Mesothelial cell of epicardium (in vitro differentiated cells): Measurements from ENCODE around the gene PNLIPRP2. TPM values are rescaled to one million over a fixed set of nuclear protein-coding genes. Genes with fewer than 3 reads are reported as not detected.

ENCODE experiments used
- DNase-seq, 2 experiments: peaks; one replicate each; pipeline ENCODE4 v3.0.0; 2021; ENCODE audit warnings: low spot score in 2 of 2; ENCODE audit not compliant: unreplicated experiment in 2 of 2
- H3K27ac Mint-ChIP-seq: 2 replicates; pipeline ENCODE4 v1.8.0; 2021; ENCODE audit warnings: mixed read lengths
- H3K27me3 Mint-ChIP-seq: 2 replicates; pipeline ENCODE4 v1.8.0; 2021; ENCODE audit warnings: low read depth, mixed read lengths
- H3K36me3 Mint-ChIP-seq: 2 replicates; pipeline ENCODE4 v1.8.0; 2021; ENCODE audit warnings: mixed read lengths
- H3K4me1 Mint-ChIP-seq: 2 replicates; pipeline ENCODE4 v1.8.0; 2021; ENCODE audit warnings: mixed read lengths
- H3K4me3 Mint-ChIP-seq: 2 replicates; pipeline ENCODE4 v1.8.0; 2021; ENCODE audit warnings: mild to moderate bottlenecking, moderate library complexity, mixed read lengths
- H3K9me3 Mint-ChIP-seq: 2 replicates; pipeline ENCODE4 v1.8.0; 2021; ENCODE audit warnings: mixed read lengths
- total RNA-seq: library from RNA; stranded (reverse); gene quantifications from 3 replicates; pipeline ENCODE4 v1.2.1, GENCODE V29; 2021
- TF ChIP-seq, protein P1 (sequence below): fragments of 200-600 bp; sonication (generic); IDR thresholded peaks from one replicate; pipeline ENCODE4 v1.5.0; 2021; ENCODE audit warnings: antibody characterized with exemption; ENCODE audit not compliant: unreplicated experiment

PNLIPRP2 gene
- total RNA-seq, 1 donor from 2014 or later = not detected

- Mint-ChIP-seq H3K27me3 (peaks cover 12% of the 10 kb centered on the region), H3K4me1 (peaks cover 23% of the 10 kb centered on the region), H3K36me3 (no peaks in the 10 kb centered on the region), H3K4me3 (no peak overlapping the region), H3K27ac (no peak overlapping the region), H3K9me3 (no peaks in the 10 kb centered on the region)
- TF ChIP-seq, protein P1, sequence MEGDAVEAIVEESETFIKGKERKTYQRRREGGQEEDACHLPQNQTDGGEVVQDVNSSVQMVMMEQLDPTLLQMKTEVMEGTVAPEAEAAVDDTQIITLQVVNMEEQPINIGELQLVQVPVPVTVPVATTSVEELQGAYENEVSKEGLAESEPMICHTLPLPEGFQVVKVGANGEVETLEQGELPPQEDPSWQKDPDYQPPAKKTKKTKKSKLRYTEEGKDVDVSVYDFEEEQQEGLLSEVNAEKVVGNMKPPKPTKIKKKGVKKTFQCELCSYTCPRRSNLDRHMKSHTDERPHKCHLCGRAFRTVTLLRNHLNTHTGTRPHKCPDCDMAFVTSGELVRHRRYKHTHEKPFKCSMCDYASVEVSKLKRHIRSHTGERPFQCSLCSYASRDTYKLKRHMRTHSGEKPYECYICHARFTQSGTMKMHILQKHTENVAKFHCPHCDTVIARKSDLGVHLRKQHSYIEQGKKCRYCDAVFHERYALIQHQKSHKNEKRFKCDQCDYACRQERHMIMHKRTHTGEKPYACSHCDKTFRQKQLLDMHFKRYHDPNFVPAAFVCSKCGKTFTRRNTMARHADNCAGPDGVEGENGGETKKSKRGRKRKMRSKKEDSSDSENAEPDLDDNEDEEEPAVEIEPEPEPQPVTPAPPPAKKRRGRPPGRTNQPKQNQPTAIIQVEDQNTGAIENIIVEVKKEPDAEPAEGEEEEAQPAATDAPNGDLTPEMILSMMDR = no peak
- DNase-seq = no peak
Observed at GRCh38 chr10:116673866-116674265, 53.1 kb downstream of the PNLIPRP2 start.

DNA sequence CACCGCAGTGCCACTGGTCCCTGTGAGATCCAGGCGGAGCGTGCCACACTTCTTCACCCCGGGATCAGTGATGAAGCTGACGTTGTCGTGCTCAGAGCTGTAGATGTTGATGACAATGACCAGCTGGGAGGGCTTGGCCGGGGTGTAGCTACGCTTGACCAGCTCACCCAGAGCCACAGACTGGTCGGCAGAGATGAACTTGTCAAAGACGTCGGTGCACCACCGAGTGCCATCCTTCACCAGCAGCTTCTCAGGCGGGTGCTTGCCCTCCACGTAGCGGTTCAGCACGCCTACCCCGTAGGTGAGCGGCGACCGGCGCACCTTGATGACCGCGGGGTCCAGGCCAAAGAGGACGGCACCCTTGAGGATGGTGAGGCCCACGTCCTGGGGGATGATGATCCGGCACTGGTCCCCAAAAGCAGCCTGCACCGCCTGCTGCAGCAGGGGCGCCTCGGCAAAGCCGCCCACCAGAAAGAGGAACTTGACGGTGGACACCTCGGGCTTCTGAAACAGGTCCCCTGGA is 54.2 kb downstream of the PNLIPRP2 start:
- TF ChIP-seq, protein P1 = no peak

DNA sequence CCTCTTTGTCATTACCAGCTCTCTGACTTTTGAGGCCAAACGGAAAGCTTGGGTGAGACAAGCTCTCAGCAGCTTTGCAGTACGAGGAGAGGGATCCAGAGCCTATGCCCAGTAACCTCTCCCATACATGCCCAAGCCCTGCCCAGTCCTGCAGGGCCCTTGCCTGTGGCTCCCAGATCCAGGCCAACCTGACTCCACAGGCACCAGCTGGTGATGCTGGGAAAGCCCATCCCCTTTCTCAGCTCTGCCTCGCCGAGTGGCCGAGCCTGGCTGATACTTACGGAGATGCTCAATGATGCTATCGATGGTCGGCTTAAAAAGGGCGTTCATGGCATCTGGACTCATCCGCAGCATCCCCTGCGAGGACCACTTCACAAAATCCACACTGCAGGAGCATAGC is 55.4 kb downstream of the PNLIPRP2 start:
- no peak overlapping the region for H3K4me3 Mint-ChIP-seq
- DNase-seq = no peak
- peaks cover 2% of the 10 kb centered on the region for H3K36me3 Mint-ChIP-seq
- H3K27ac Mint-ChIP-seq = no peak overlapping the region
- peaks cover 8% of the 10 kb centered on the region for H3K4me1 Mint-ChIP-seq
- TF ChIP-seq, protein P1 = no peak
- H3K9me3 Mint-ChIP-seq = no peaks in the 10 kb centered on the region
- peaks cover 12% of the 10 kb centered on the region for H3K27me3 Mint-ChIP-seq

More for the DNA sequence above, 54.2 kb downstream of the PNLIPRP2 start:
- Mint-ChIP-seq H3K4me3 (no peak overlapping the region), H3K27me3 (peaks cover 12% of the 10 kb centered on the region), H3K27ac (no peak overlapping the region), H3K4me1 (peaks cover 16% of the 10 kb centered on the region), H3K9me3 (no peaks in the 10 kb centered on the region), H3K36me3 (no peaks in the 10 kb centered on the region)
- no peak for DNase-seq

GRCh38 chr10:116676633-116677032 is 55.9 kb downstream of the PNLIPRP2 start:
- Mint-ChIP-seq H3K27ac (no peak overlapping the region), H3K36me3 (peaks cover 2% of the 10 kb centered on the region), H3K4me3 (no peak overlapping the region), H3K9me3 (no peaks in the 10 kb centered on the region), H3K27me3 (peaks cover 12% of the 10 kb centered on the region), H3K4me1 (peaks cover 3% of the 10 kb centered on the region)
- DNase-seq = no peak
- TF ChIP-seq, protein P1 = no peak

DNA sequence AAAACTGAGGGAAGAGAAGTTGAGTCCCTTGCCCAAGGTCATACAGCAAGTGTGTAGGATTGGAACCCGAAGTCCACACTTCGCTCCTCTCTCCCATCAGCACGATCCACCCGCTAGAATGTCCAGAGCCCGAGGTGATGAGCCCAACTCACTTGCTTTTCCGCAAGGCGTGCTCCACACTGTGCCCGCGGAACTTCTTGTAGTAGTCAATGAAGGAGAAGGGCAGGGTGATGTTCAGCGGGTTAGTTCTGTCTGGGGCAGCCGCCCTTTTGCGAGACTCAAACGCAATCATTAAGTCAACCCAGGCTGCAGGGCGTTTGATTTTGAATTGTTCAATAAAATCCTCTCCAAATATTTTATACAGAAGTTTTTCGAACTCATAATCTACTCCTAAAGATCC is 58.6 kb downstream of the PNLIPRP2 start:
- H3K4me3 Mint-ChIP-seq = no peak overlapping the region
- H3K27me3 Mint-ChIP-seq = peaks cover 8% of the 10 kb centered on the region
- no peaks in the 10 kb centered on the region for H3K9me3 Mint-ChIP-seq
- H3K4me1 Mint-ChIP-seq = peaks cover 1% of the 10 kb centered on the region
- no peak overlapping the region for H3K27ac Mint-ChIP-seq
- TF ChIP-seq, protein P1 = no peak
- DNase-seq = no peak
- H3K36me3 Mint-ChIP-seq = peaks cover 2% of the 10 kb centered on the region

- Mint-ChIP-seq H3K9me3 (no peaks in the 10 kb centered on the region), H3K4me3 (no peak overlapping the region), H3K27me3 (peaks cover 1% of the 10 kb centered on the region), H3K4me1 (peaks cover 9% of the 10 kb centered on the region), H3K36me3 (peaks cover 2% of the 10 kb centered on the region), H3K27ac (no peak overlapping the region)
- TF ChIP-seq, protein P1 = no peak
- DNase-seq = no peak
Observed at GRCh38 chr10:116683166-116683565, 62.4 kb downstream of the PNLIPRP2 start.
